ENCODE data around the gene SASS6. TPM values are rescaled to one million over a fixed set of nuclear protein-coding genes. Genes with fewer than 3 reads are reported as not detected.

SASS6 gene
- total and polyA plus RNA-seq, 5 experiments from 2014 or later = 1.7 to 6.7 (median 2.4) TPM

- H3K27me3 Mint-ChIP-seq = no peaks in the 10 kb centered on the region
- peak overlapping the region; percentile 90 to 99 (median 97) for H3K4me3 Mint-ChIP-seq
- POLR2A ChIA-PET = interaction anchor here (1.4 to 2.8 kb wide), 7 partner anchors 14 to 272 kb away, joined by 3 to 17 read pairs (median 6); partner anchors contain the start of genes AGL, DBT, FRRS1 and SASS6
- ATAC-seq = peak; percentile 78 to 84
- H3K36me3 Mint-ChIP-seq = peaks cover 0 to 5% (median 0%) of the 10 kb centered on the region in 3 donors
- DNase-seq = peak; percentile 83 to 92 (median 89)
- peak overlapping the region; percentile 95 to 100 (median 100) for H3K27ac Mint-ChIP-seq
- no peaks in the 10 kb centered on the region for H3K9me3 Mint-ChIP-seq
- H3K4me1 Mint-ChIP-seq = peaks cover 17 to 60% (median 50%) of the 10 kb centered on the region in 4 donors
These were observed 94.6 kb downstream of the SASS6 start for GRCh38 chr1:100037927-100038659.

GRCh38 chr1:100037656-100037926 is 95.1 kb downstream of the SASS6 start:
- POLR2A ChIA-PET = interaction anchor here (0.6 to 2.8 kb wide), 8 partner anchors 13 to 271 kb away, joined by 3 to 17 read pairs (median 6); partner anchors contain the start of genes AGL, DBT, FRRS1 and SASS6
- H3K27me3 Mint-ChIP-seq = no peaks in the 10 kb centered on the region
- H3K27ac Mint-ChIP-seq = peak overlapping the region; percentile 95 to 100 (median 100)
- peak in 1 of 2 donors; percentile 0 for ATAC-seq
- no peaks in the 10 kb centered on the region for H3K9me3 Mint-ChIP-seq
- no peak for DNase-seq
- peaks cover 13 to 55% (median 45%) of the 10 kb centered on the region in 4 donors for H3K4me1 Mint-ChIP-seq
- peak overlapping the region; percentile 90 to 99 (median 97) for H3K4me3 Mint-ChIP-seq
- H3K36me3 Mint-ChIP-seq = no peaks in the 10 kb centered on the region

- Mint-ChIP-seq H3K36me3 (no peaks in the 10 kb centered on the region), H3K27ac (peak overlapping the region; percentile 95 to 100 (median 100)), H3K4me1 (peaks cover 13 to 49% (median 39%) of the 10 kb centered on the region in 4 donors), H3K4me3 (peak overlapping the region; percentile 90 to 99 (median 97)), H3K27me3 (no peaks in the 10 kb centered on the region), H3K9me3 (no peaks in the 10 kb centered on the region)
- ATAC-seq (no peak), DNase-seq (peak in 1 of 10 donors; percentile 18)
- POLR2A ChIA-PET = interaction anchor here (0.6 to 2.8 kb wide), 8 partner anchors 13 to 271 kb away, joined by 3 to 17 read pairs (median 6); partner anchors contain the start of genes AGL, DBT, FRRS1 and SASS6
These were observed 95.7 kb downstream of the SASS6 start for GRCh38 chr1:100036718-100037655.

- Mint-ChIP-seq H3K4me3 (no peak overlapping the region), H3K4me1 (peaks cover 13 to 33% (median 27%) of the 10 kb centered on the region in 4 donors), H3K36me3 (no peaks in the 10 kb centered on the region), H3K27ac (peak overlapping the region in 8 of 10 donors; percentile 3 to 87 (median 53)), H3K27me3 (no peaks in the 10 kb centered on the region), H3K9me3 (no peaks in the 10 kb centered on the region)
- no peak for ATAC-seq
- POLR2A ChIA-PET = no interaction called here
- no peak for DNase-seq
These were observed 97.5 kb downstream of the SASS6 start for GRCh38 chr1:100035214-100035613.

GRCh38 chr1:100034470-100034869 is 98.3 kb downstream of the SASS6 start:
- Mint-ChIP-seq H3K4me3 (no peak overlapping the region), H3K27me3 (no peaks in the 10 kb centered on the region), H3K4me1 (peaks cover 13 to 29% (median 22%) of the 10 kb centered on the region in 4 donors), H3K9me3 (no peaks in the 10 kb centered on the region), H3K27ac (peak overlapping the region in 4 of 10 donors; percentile 2 to 71 (median 26)), H3K36me3 (no peaks in the 10 kb centered on the region)
- DNase-seq (peak in 2 of 10 donors; percentile 18 to 41), ATAC-seq (no peak)
- POLR2A ChIA-PET = no interaction called here

Other genes with a start within 250 kb of the SASS6 start
- 10 to 100 TPM; 29.6 to 30.1 TPM for gene SLC35A3, start 162.9 kb downstream of the SASS6 start, total RNA-seq
- 10 to 100 TPM; 13.3 to 15.3 (median 15.1) TPM for gene SLC35A3, start 162.9 kb downstream of the SASS6 start, polyA plus RNA-seq
- gene TRMT13, start 233 bp upstream of the SASS6 start, total RNA-seq = 10 to 100 TPM; 53.2 to 55.5 TPM
- gene TRMT13, start 233 bp upstream of the SASS6 start, polyA plus RNA-seq = 10 to 100 TPM in 2 of 3 donors, 1 to 10 TPM in 1; 8.7 to 12.7 (median 11.9) TPM
- gene LRRC39, start 45.3 kb upstream of the SASS6 start, total RNA-seq = 1 to 10 TPM; 2.7 to 2.9 TPM
- under 1 TPM in 2 of 3 donors, not detected in 1; 0.08 to 0.10 TPM for gene LRRC39, start 45.3 kb upstream of the SASS6 start, polyA plus RNA-seq
- 10 to 100 TPM; 16.2 to 16.5 TPM for gene DBT, start 116.9 kb upstream of the SASS6 start, total RNA-seq
- 1 to 10 TPM; 5.2 to 7.2 (median 6.3) TPM for gene DBT, start 116.9 kb upstream of the SASS6 start, polyA plus RNA-seq
- 10 to 100 TPM; 36.6 to 42.2 TPM for gene RTCA, start 133.3 kb upstream of the SASS6 start, total RNA-seq
- 10 to 100 TPM; 13.8 to 18.0 (median 15.2) TPM for gene RTCA, start 133.3 kb upstream of the SASS6 start, polyA plus RNA-seq
- gene CDC14A, start 219.6 kb upstream of the SASS6 start, total RNA-seq = 10 to 100 TPM; 61.9 to 63.4 TPM
- gene CDC14A, start 219.6 kb upstream of the SASS6 start, polyA plus RNA-seq = 10 to 100 TPM; 17.1 to 31.5 (median 24.9) TPM

Measured in naive thymus-derived CD8-positive, alpha-beta T cell (primary cell).